CD4-positive, CD25-positive, alpha-beta regulatory T cell (primary cell): ENCODE data around the gene IL2RG. TPM values are rescaled to one million over a fixed set of nuclear protein-coding genes. Genes with fewer than 3 reads are reported as not detected.

Source experiments
- ATAC-seq, 2 donors: fragments of 150-1000 bp; cut with Tn5 transposase; one replicate each; pipeline ENCODE4 v1.10.0; 2021; ENCODE audit warnings: low read depth in 2 of 2, moderate number of reproducible peaks in 2 of 2, moderate library complexity in 1 of 2
- DNase-seq, 3 donors: peaks; one replicate each; pipeline versions ENCODE4 v3.0.0 to v3.0.0-alpha.2; 2012 to 2022; ENCODE audit warnings: mixed read lengths in 1 of 3
- H3K27ac ChIP-seq: one replicate; pipeline ENCODE4 v1.7.0; 2013; ENCODE audit warnings: mild to moderate bottlenecking, low read length; ENCODE audit not compliant: insufficient read depth, poor library complexity, severe bottlenecking
- H3K27me3 ChIP-seq: one replicate; pipeline ENCODE4 v1.7.0; 2013; ENCODE audit warnings: low read length; ENCODE audit not compliant: control insufficient read depth, insufficient read depth
- H3K36me3 ChIP-seq: one replicate; pipeline ENCODE4 v1.7.0; 2013; ENCODE audit warnings: mild to moderate bottlenecking, low read length, moderate library complexity; ENCODE audit not compliant: control insufficient read depth, insufficient read depth
- H3K4me1 ChIP-seq: 2 replicates; pipeline ENCODE4 v1.7.0; 2013; ENCODE audit warnings: mild to moderate bottlenecking, low read length; ENCODE audit not compliant: insufficient read depth, control insufficient read depth, poor library complexity, severe bottlenecking
- H3K4me3 ChIP-seq: one replicate; pipeline ENCODE4 v1.7.0; 2013; ENCODE audit warnings: low read depth, mild to moderate bottlenecking, low read length, moderate library complexity
- H3K9me3 ChIP-seq, 2 experiments: 1 replicate in 1 of 2; 2 replicates in 1 of 2; pipeline ENCODE4 v1.7.0; 2013; ENCODE audit warnings: low read length in 2 of 2, mild to moderate bottlenecking in 1 of 2, moderate library complexity in 1 of 2; ENCODE audit not compliant: control insufficient read depth in 2 of 2
- H3K27ac Mint-ChIP-seq, 3 donors: one replicate each; pipeline ENCODE4 v1.8.0; 2020 to 2022; ENCODE audit warnings: mild to moderate bottlenecking in 3 of 3, mixed read lengths in 3 of 3, moderate library complexity in 2 of 3
- H3K27me3 Mint-ChIP-seq: one replicate; pipeline ENCODE4 v1.8.0; 2022; ENCODE audit warnings: mild to moderate bottlenecking, mixed read lengths
- H3K36me3 Mint-ChIP-seq: one replicate; pipeline ENCODE4 v1.8.0; 2020; ENCODE audit warnings: mixed read lengths
- H3K4me1 Mint-ChIP-seq, 4 donors: one replicate each; pipeline ENCODE4 v1.8.0; 2020 to 2022; ENCODE audit warnings: mixed read lengths in 4 of 4, mild to moderate bottlenecking in 1 of 4
- H3K4me3 Mint-ChIP-seq, 4 donors: one replicate each; pipeline ENCODE4 v1.8.0; 2020 to 2022; ENCODE audit warnings: mild to moderate bottlenecking in 4 of 4, mixed read lengths in 4 of 4, moderate library complexity in 3 of 4
- H3K9me3 Mint-ChIP-seq, 7 donors: one replicate each; pipeline ENCODE4 v1.8.0; 2020 to 2022; ENCODE audit warnings: mixed read lengths in 7 of 7, mild to moderate bottlenecking in 3 of 7, moderate library complexity in 2 of 7
- polyA plus RNA-seq, 4 donors: library from polyadenylated mRNA; unstranded; fragments of 300-500 nt; fragmentation: Illumina TruSeq; gene quantifications; one replicate each; pipeline ENCODE4 v1.2.3, GENCODE V29; 2021
- total RNA-seq: library from RNA; stranded (reverse); gene quantifications from one replicate; pipeline ENCODE4 v1.2.3, GENCODE V29; 2022

IL2RG gene
- total and polyA plus RNA-seq, 5 donors from 2014 or later: 504 to 1,278 (median 1,069) TPM

GRCh38 chrX:71098302-71098701, 13.1 kb downstream of the IL2RG start:
- Histone ChIP-seq H3K27ac (peak overlapping the region; percentile 41), H3K4me1 (peaks cover 52% of the 10 kb centered on the region), H3K36me3 (no peaks in the 10 kb centered on the region), H3K4me3 (peak overlapping the region; percentile 51), H3K27me3 (no peaks in the 10 kb centered on the region), H3K9me3 (no peaks in the 10 kb centered on the region)
- peak overlapping the region in 2 of 3 donors; percentile 77 to 82 for H3K27ac Mint-ChIP-seq
- H3K9me3 Mint-ChIP-seq: peaks cover 0 to 2% (median 0%) of the 10 kb centered on the region in 7 donors
- ATAC-seq (peak; percentile 40 to 42), DNase-seq (peak; percentile 73 to 86 (median 81))
- peaks cover 4% of the 10 kb centered on the region for H3K36me3 Mint-ChIP-seq
- peaks cover 7 to 78% (median 40%) of the 10 kb centered on the region in 4 donors for H3K4me1 Mint-ChIP-seq
- H3K27me3 Mint-ChIP-seq: no peaks in the 10 kb centered on the region
- H3K4me3 Mint-ChIP-seq: peak overlapping the region; percentile 61 to 92 (median 76)

DNA sequence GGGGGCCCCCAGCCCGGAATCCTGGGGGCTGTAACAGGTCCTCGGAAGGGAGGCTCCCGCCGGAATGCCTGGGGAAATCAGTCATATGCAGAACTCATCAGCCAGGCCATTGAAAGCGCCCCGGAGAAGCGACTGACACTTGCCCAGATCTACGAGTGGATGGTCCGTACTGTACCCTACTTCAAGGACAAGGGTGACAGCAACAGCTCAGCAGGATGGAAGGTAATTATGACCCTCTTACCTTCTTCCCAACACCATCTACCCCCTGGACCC, 14.7 kb downstream of the IL2RG start:
- Histone ChIP-seq H3K4me3 (peak overlapping the region; percentile 44), H3K4me1 (peaks cover 36% of the 10 kb centered on the region), H3K9me3 (no peaks in the 10 kb centered on the region), H3K27ac (peak overlapping the region; percentile 80), H3K36me3 (no peaks in the 10 kb centered on the region), H3K27me3 (no peaks in the 10 kb centered on the region)
- H3K9me3 Mint-ChIP-seq: peaks cover 0 to 2% (median 0%) of the 10 kb centered on the region in 7 donors
- H3K27me3 Mint-ChIP-seq: no peaks in the 10 kb centered on the region
- peaks cover 4% of the 10 kb centered on the region for H3K36me3 Mint-ChIP-seq
- peak overlapping the region; percentile 76 to 96 (median 93) for H3K4me3 Mint-ChIP-seq
- H3K27ac Mint-ChIP-seq: peak overlapping the region in 2 of 3 donors; percentile 82 to 97
- DNase-seq: no peak
- peaks cover 7 to 62% (median 30%) of the 10 kb centered on the region in 4 donors for H3K4me1 Mint-ChIP-seq
- ATAC-seq: no peak

GRCh38 chrX:71095981-71096759, 15.2 kb downstream of the IL2RG start:
- H3K4me1 Mint-ChIP-seq: peaks cover 7 to 57% (median 25%) of the 10 kb centered on the region in 4 donors
- H3K36me3 Mint-ChIP-seq: peaks cover 4% of the 10 kb centered on the region
- ATAC-seq (peak; percentile 37 to 38), DNase-seq (peak in 2 of 3 donors; percentile 65 to 70)
- H3K27ac ChIP-seq: peak overlapping the region; percentile 80
- peaks cover 0 to 2% (median 0%) of the 10 kb centered on the region in 7 donors for H3K9me3 Mint-ChIP-seq
- peak overlapping the region; percentile 91 to 96 (median 93) for H3K4me3 Mint-ChIP-seq
- no peaks in the 10 kb centered on the region for H3K36me3 ChIP-seq
- no peaks in the 10 kb centered on the region for H3K9me3 ChIP-seq
- H3K27me3 ChIP-seq: no peaks in the 10 kb centered on the region
- H3K4me1 ChIP-seq: peaks cover 35% of the 10 kb centered on the region
- H3K4me3 ChIP-seq: peak overlapping the region; percentile 89
- H3K27ac Mint-ChIP-seq: peak overlapping the region in 2 of 3 donors; percentile 89 to 97
- no peaks in the 10 kb centered on the region for H3K27me3 Mint-ChIP-seq

GRCh38 chrX:71095555-71095980, 15.8 kb downstream of the IL2RG start, which contains the start of gene FOXO4:
TSS of gene FOXO4 (plus strand) at chrX:71095851. CDS start at chrX:71096529, 678 bp downstream.
- Histone ChIP-seq H3K9me3 (no peaks in the 10 kb centered on the region), H3K36me3 (no peaks in the 10 kb centered on the region), H3K4me3 (peak within 1 kb of the TSS; percentile 89), H3K27me3 (no peaks in the 10 kb centered on the region), H3K27ac (peak within 1 kb of the TSS; percentile 80), H3K4me1 (peaks cover 32% of the 10 kb centered on the region)
- Mint-ChIP-seq H3K36me3 (peaks cover 4% of the 10 kb centered on the region), H3K27ac (peak within 1 kb of the TSS; percentile 82 to 97 (median 89)), H3K27me3 (no peaks in the 10 kb centered on the region), H3K9me3 (peaks cover 0 to 2% (median 0%) of the 10 kb centered on the region in 7 donors), H3K4me3 (peak within 1 kb of the TSS; percentile 91 to 96 (median 93)), H3K4me1 (peaks cover 7 to 51% (median 21%) of the 10 kb centered on the region in 4 donors)
- DNase-seq (peak; percentile 86 to 92 (median 88)), ATAC-seq (peak; percentile 88 to 91)

DNA sequence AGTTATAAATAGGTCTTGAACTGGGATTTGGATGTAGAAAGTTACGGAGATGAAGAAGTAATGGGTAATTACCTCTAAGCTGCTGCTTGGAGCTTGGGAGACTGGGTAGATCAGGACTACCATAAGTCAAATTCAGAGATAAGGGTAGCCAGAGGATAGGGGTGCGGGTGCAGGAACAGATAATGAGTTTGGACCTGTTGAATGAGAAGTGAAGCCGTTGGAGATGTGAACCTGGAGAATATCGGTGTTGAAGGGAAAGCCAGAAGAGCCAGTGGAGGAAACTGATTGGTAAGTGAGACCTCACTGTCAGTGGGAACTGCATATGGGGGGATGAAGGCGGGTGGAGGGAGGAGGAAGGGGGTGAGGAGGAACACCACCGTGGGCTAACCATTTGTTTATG, 16.3 kb downstream of the IL2RG start:
- Mint-ChIP-seq H3K36me3 (peaks cover 4% of the 10 kb centered on the region), H3K4me3 (peak overlapping the region; percentile 91 to 96 (median 93)), H3K9me3 (peaks cover 0 to 2% (median 0%) of the 10 kb centered on the region in 7 donors), H3K4me1 (peaks cover 7 to 48% (median 20%) of the 10 kb centered on the region in 4 donors), H3K27ac (peak overlapping the region; percentile 80 to 97 (median 89)), H3K27me3 (no peaks in the 10 kb centered on the region)
- H3K27ac ChIP-seq: no peak overlapping the region
- peaks cover 32% of the 10 kb centered on the region for H3K4me1 ChIP-seq
- H3K9me3 ChIP-seq: no peaks in the 10 kb centered on the region
- ATAC-seq (no peak), DNase-seq (no peak)
- H3K36me3 ChIP-seq: no peaks in the 10 kb centered on the region
- H3K4me3 ChIP-seq: peak overlapping the region; percentile 77
- no peaks in the 10 kb centered on the region for H3K27me3 ChIP-seq

- Mint-ChIP-seq H3K36me3 (no peaks in the 10 kb centered on the region), H3K4me1 (peaks cover 0 to 16% (median 6%) of the 10 kb centered on the region in 4 donors), H3K9me3 (peaks cover 0 to 2% (median 0%) of the 10 kb centered on the region in 7 donors), H3K4me3 (no peak overlapping the region), H3K27ac (no peak overlapping the region), H3K27me3 (no peaks in the 10 kb centered on the region)
- Histone ChIP-seq H3K27ac (no peak overlapping the region), H3K4me1 (peaks cover under 1% of the 10 kb centered on the region), H3K4me3 (no peak overlapping the region), H3K36me3 (no peaks in the 10 kb centered on the region), H3K9me3 (no peaks in the 10 kb centered on the region), H3K27me3 (no peaks in the 10 kb centered on the region)
- no peak for DNase-seq
- ATAC-seq: no peak
Measured at GRCh38 chrX:71091263-71091662, 20.1 kb downstream of the IL2RG start.

- ATAC-seq: no peak
- Mint-ChIP-seq H3K9me3 (no peaks in the 10 kb centered on the region), H3K36me3 (no peaks in the 10 kb centered on the region)
Measured at GRCh38 chrX:71085900-71086299, 25.5 kb downstream of the IL2RG start.

More at GRCh38 chrX:71085900-71086299, 25.5 kb downstream of the IL2RG start:
- no peak overlapping the region for H3K27ac ChIP-seq
- H3K4me1 Mint-ChIP-seq: peaks cover 0 to 8% (median 0%) of the 10 kb centered on the region in 4 donors
- no peaks in the 10 kb centered on the region for H3K27me3 Mint-ChIP-seq
- H3K9me3 ChIP-seq: no peaks in the 10 kb centered on the region
- no peak for DNase-seq
- peaks cover 3% of the 10 kb centered on the region for H3K4me1 ChIP-seq
- H3K4me3 Mint-ChIP-seq: no peak overlapping the region
- H3K36me3 ChIP-seq: no peaks in the 10 kb centered on the region
- no peaks in the 10 kb centered on the region for H3K27me3 ChIP-seq
- peak overlapping the region in 1 of 3 donors; percentile 52 for H3K27ac Mint-ChIP-seq
- no peak overlapping the region for H3K4me3 ChIP-seq
